Right atrium auricular region (tissue), 2 donors: Measurements from ENCODE around the gene FYB1. TPM values are rescaled to one million over a fixed set of nuclear protein-coding genes. Genes with fewer than 3 reads are reported as not detected.
A peak's percentile ranks its signal among the peaks of the same experiment; 100 is the strongest.

Source experiments
- DNase-seq: peaks from one replicate; pipeline ENCODE4 v3.0.0-alpha.2; 2019; ENCODE audit warnings: low spot score
- H3K27ac ChIP-seq, 2 donors: fragments of 200-600 bp; sonication (generic); 1 replicate in 1 of 2; 2 replicates in 1 of 2; pipeline ENCODE4 v1.5.1; 2016 to 2019
- H3K27me3 ChIP-seq, 2 donors: fragments of 200-600 bp; sonication (generic); one replicate each; pipeline versions ENCODE4 v1.5.1 to v1.6.0; 2017 to 2019
- H3K36me3 ChIP-seq: fragments of 200-600 bp; sonication (generic); one replicate; pipeline ENCODE4 v1.5.1; 2016
- H3K4me1 ChIP-seq, 2 donors: fragments of 200-600 bp; sonication (generic); one replicate each; pipeline versions ENCODE4 v1.5.1 to v1.6.0; 2017 to 2019
- H3K4me3 ChIP-seq, 2 donors: fragments of 200-600 bp; sonication (generic); 1 replicate in 1 of 2; 2 replicates in 1 of 2; pipeline ENCODE4 v1.5.1; 2017 to 2019; ENCODE audit warnings: mild to moderate bottlenecking in 1 of 2, moderate library complexity in 1 of 2
- H3K9me3 ChIP-seq, 2 donors: fragments of 200-600 bp; sonication (generic); one replicate each; pipeline ENCODE4 v1.5.1; 2019
- total RNA-seq, 2 donors: library from RNA; depleted of rRNA; stranded (reverse); fragments of >200 nt; gene quantifications; one replicate each; pipeline ENCODE4 v1.1.0, GENCODE V29; 2016
- TF ChIP-seq, protein P1 (sequence below), 2 donors: fragments of 200-600 bp; sonication (generic); IDR thresholded peaks; one replicate each; pipeline ENCODE4 v1.5.1; 2019; ENCODE audit warnings: antibody characterized with exemption in 2 of 2

The FYB1 gene
- total RNA-seq, 2 donors from 2014 or later = 1.8 to 8.4 TPM

DNA sequence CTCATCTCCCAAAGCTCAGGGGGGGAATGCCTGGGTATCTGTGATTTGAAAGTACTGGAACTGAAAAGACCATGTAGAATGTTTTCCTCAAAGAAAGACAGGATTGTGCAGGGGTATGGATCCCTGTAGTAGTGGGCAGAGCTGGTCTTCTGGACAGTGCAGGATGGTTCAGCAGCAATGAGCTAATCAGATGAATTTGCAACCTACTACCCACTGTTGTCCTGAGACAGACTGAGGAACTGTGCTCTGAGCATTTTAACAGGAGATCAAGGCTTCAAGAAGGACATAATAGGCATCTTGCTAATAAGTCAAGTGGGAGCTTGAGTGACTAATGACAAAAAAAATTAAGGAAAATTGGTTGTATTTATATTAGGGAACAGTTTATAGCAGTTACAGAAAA lies 61.7 kb downstream of the FYB1 start:
- no peaks in the 10 kb centered on the region for H3K4me1 ChIP-seq

DNA sequence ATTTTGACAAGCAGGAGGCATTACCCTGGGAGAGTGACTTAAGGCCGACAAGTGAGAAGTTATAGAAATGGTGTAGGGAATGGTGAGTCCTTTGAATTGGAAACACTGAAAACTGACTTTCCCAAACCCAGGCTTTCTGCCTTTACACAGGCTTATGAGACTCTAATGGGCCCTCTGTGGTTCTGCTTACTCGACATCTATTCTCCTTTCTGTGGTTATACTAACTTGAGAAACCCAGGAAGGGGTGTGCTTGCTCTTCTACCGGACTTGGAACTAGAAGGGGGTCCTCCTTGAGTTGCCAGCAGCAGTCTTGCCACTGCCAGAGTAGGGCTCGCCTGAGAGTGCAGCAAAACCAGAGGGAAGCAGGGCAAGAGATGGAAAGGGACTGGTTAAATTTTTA lies 63.3 kb downstream of the FYB1 start:
- Histone ChIP-seq H3K4me1 (no peaks in the 10 kb centered on the region), H3K27ac (no peak overlapping the region), H3K4me3 (no peak overlapping the region), H3K27me3 (no peaks in the 10 kb centered on the region), H3K9me3 (no peaks in the 10 kb centered on the region), H3K36me3 (no peaks in the 10 kb centered on the region)
- DNase-seq = no peak
- TF ChIP-seq, protein P1, sequence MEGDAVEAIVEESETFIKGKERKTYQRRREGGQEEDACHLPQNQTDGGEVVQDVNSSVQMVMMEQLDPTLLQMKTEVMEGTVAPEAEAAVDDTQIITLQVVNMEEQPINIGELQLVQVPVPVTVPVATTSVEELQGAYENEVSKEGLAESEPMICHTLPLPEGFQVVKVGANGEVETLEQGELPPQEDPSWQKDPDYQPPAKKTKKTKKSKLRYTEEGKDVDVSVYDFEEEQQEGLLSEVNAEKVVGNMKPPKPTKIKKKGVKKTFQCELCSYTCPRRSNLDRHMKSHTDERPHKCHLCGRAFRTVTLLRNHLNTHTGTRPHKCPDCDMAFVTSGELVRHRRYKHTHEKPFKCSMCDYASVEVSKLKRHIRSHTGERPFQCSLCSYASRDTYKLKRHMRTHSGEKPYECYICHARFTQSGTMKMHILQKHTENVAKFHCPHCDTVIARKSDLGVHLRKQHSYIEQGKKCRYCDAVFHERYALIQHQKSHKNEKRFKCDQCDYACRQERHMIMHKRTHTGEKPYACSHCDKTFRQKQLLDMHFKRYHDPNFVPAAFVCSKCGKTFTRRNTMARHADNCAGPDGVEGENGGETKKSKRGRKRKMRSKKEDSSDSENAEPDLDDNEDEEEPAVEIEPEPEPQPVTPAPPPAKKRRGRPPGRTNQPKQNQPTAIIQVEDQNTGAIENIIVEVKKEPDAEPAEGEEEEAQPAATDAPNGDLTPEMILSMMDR (IDR thresholded peaks at IDR 0.05) = no peak

More for the DNA sequence above, 61.7 kb downstream of the FYB1 start:
- H3K9me3 ChIP-seq = no peaks in the 10 kb centered on the region
- H3K36me3 ChIP-seq = no peaks in the 10 kb centered on the region
- H3K4me3 ChIP-seq = no peak overlapping the region
- DNase-seq = no peak
- H3K27ac ChIP-seq = no peak overlapping the region
- no peaks in the 10 kb centered on the region for H3K27me3 ChIP-seq
- TF ChIP-seq, protein P1 (IDR thresholded peaks at IDR 0.05) = no peak

- H3K4me3 ChIP-seq = no peak overlapping the region
- H3K36me3 ChIP-seq = no peaks in the 10 kb centered on the region
- H3K9me3 ChIP-seq = no peaks in the 10 kb centered on the region
- DNase-seq = no peak
- TF ChIP-seq, protein P1 (IDR thresholded peaks at IDR 0.05) = no peak
- no peak overlapping the region for H3K27ac ChIP-seq
- no peaks in the 10 kb centered on the region for H3K27me3 ChIP-seq
- H3K4me1 ChIP-seq = no peaks in the 10 kb centered on the region
These were observed 67.6 kb downstream of the FYB1 start for GRCh38 chr5:39151745-39152144.

DNA sequence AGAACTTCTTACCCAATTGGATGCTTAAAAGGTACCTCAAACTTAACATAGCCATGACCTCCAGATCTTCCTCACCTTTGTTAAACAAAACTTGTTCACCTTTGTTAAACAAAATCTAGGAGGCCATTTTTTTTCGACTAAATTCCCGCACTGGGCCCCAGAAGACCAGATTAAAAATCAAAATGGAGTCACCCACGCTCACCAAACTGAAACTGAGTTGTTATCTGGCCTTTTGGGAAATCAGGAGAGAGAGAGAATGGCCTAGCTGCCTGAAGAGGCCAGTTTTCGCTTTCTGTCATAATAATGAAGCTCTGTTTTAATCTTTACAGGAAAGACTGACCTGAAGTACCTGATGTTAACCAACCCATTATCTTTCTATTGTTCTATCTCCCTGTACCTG lies 69.4 kb downstream of the FYB1 start:
- Histone ChIP-seq H3K9me3 (no peaks in the 10 kb centered on the region), H3K27ac (no peak overlapping the region)

GRCh38 chr5:39148983-39149534 lies 70.3 kb downstream of the FYB1 start:
- H3K27ac ChIP-seq = no peak overlapping the region
- H3K9me3 ChIP-seq = no peaks in the 10 kb centered on the region
- no peaks in the 10 kb centered on the region for H3K4me1 ChIP-seq
- TF ChIP-seq, protein P1 (IDR thresholded peaks at IDR 0.05) = peak in 1 of 2 donors; percentile 36
- H3K36me3 ChIP-seq = no peaks in the 10 kb centered on the region
- no peaks in the 10 kb centered on the region for H3K27me3 ChIP-seq
- no peak overlapping the region for H3K4me3 ChIP-seq
- DNase-seq = no peak

More for the DNA sequence above, 69.4 kb downstream of the FYB1 start:
- no peaks in the 10 kb centered on the region for H3K27me3 ChIP-seq
- no peak for DNase-seq
- TF ChIP-seq, protein P1 (IDR thresholded peaks at IDR 0.05) = no peak
- no peaks in the 10 kb centered on the region for H3K4me1 ChIP-seq
- no peak overlapping the region for H3K4me3 ChIP-seq
- H3K36me3 ChIP-seq = no peaks in the 10 kb centered on the region
